ENCODE data around the gene AP3S2. TPM values are rescaled to one million over a fixed set of nuclear protein-coding genes. Genes with fewer than 3 reads are reported as not detected.

The AP3S2 gene
- polyA plus RNA-seq, 1 donor (not counting 4 experiments of a cell fraction or from before 2014, with no cell fraction given), result 34.6 TPM

DNA sequence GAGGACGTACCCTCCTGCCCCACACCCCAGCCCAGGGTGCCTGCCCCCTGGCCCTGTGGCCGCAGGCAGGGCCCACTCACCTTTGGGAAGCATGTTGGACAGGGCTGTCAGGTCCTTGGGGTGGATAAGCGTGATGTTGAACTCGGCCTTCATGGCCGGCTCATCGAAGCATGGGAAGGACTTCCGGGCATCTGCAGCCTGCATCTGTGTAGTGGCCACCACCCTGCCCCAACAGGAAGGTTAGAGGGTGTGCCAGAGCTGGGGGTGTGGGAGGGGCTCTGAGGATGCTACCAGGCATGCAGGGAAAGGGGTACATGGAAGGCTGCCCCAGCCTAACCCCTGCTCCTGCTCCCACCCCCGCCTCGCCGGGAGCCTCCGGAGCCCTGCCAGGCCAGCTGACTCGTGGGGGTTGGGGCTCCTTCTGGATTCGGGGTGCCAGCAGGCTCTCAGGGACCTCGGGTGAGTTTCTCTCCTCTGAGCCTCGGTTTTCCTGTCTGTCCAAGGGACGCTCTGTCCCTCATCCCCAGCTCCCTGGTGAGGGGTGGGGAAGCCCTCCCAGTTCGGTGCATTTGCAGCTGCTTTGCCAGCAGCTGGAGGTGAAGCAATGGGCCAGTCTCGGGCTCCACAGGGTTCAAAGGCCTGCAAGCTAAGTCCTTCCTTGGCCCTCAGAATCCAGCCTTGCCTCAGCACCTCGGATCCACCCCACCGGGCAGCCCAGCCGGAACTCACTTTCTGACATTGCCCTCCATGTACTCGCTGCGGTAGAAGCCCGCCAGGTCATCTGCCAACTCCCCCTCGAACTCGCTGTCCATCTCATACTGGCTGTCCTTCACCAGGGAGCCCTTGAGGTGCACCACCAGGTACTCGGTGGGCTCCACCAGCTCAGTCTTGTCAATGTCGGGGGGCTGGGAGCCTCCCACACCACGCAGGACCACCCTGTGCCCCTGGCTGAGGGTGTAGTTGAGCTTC, 88.3 kb downstream of the AP3S2 start:
- no peak overlapping the region for H3K4me3 ChIP-seq (ENCODE audit: control insufficient read depth in 2 of 3, extremely low read depth in 1 of 3, insufficient read depth in 2 of 3, low read depth in 1 of 3, low read length in 3 of 3)
- no peak for DNase-seq (ENCODE audit: low read depth, low spot score)
- no peak for FAIRE-seq
- no peaks in the 10 kb centered on the region for H3K79me2 ChIP-seq (ENCODE audit: control insufficient read depth, insufficient read depth, low read length)
- H3K4me1 ChIP-seq (ENCODE audit: control insufficient read depth, extremely low read depth, insufficient read depth, low read length), result no peaks in the 10 kb centered on the region
- no peaks in the 10 kb centered on the region for H3K9me1 ChIP-seq (ENCODE audit: control insufficient read depth, extremely low read depth, insufficient read depth, low read length)
- no peaks in the 10 kb centered on the region for H3K9me3 ChIP-seq (ENCODE audit: control insufficient read depth, low read depth, low read length)
- H3K27me3 ChIP-seq (ENCODE audit: control insufficient read depth, extremely low read depth, insufficient read depth, low read length), result no peaks in the 10 kb centered on the region
- TF ChIP-seq, protein P1, sequence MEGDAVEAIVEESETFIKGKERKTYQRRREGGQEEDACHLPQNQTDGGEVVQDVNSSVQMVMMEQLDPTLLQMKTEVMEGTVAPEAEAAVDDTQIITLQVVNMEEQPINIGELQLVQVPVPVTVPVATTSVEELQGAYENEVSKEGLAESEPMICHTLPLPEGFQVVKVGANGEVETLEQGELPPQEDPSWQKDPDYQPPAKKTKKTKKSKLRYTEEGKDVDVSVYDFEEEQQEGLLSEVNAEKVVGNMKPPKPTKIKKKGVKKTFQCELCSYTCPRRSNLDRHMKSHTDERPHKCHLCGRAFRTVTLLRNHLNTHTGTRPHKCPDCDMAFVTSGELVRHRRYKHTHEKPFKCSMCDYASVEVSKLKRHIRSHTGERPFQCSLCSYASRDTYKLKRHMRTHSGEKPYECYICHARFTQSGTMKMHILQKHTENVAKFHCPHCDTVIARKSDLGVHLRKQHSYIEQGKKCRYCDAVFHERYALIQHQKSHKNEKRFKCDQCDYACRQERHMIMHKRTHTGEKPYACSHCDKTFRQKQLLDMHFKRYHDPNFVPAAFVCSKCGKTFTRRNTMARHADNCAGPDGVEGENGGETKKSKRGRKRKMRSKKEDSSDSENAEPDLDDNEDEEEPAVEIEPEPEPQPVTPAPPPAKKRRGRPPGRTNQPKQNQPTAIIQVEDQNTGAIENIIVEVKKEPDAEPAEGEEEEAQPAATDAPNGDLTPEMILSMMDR (optimal IDR thresholded peaks at IDR 0.05 in 1 of 3, IDR thresholded peaks at IDR 0.05 in 1 of 3, conservative IDR thresholded peaks at IDR 0.05 in 1 of 3; ENCODE audit: extremely low read depth in 1 of 3, insufficient read depth in 2 of 3, low read length in 3 of 3), result no peak
- TF ChIP-seq EZH2 (IDR thresholded peaks at IDR 0.05; ENCODE audit: low read length), result no peak
- dilution Hi-C loops (cut with MboI; ENCODE audit: extremely low pct_ligation_motif_present, low sequenced_read_pairs), result no loop called here
- no peak overlapping the region for H3K4me2 ChIP-seq (ENCODE audit: control insufficient read depth, extremely low read depth, insufficient read depth, low read depth, low read length)
- no peak overlapping the region for H3K9ac ChIP-seq (ENCODE audit: control insufficient read depth, extremely low read depth, insufficient read depth, low read length)
- no peaks in the 10 kb centered on the region for H3K36me3 ChIP-seq (ENCODE audit: control insufficient read depth in 2 of 2, extremely low read depth in 1 of 2, insufficient read depth in 2 of 2, low read length in 2 of 2)
- no peak overlapping the region for H3K27ac ChIP-seq (ENCODE audit: control insufficient read depth, insufficient read depth, low read length)
- no peaks in the 10 kb centered on the region for H4K20me1 ChIP-seq (ENCODE audit: control insufficient read depth, extremely low read depth, insufficient read depth, low read length)
- H2AFZ ChIP-seq (ENCODE audit: control insufficient read depth, low read length), result no peak overlapping the region

DNA sequence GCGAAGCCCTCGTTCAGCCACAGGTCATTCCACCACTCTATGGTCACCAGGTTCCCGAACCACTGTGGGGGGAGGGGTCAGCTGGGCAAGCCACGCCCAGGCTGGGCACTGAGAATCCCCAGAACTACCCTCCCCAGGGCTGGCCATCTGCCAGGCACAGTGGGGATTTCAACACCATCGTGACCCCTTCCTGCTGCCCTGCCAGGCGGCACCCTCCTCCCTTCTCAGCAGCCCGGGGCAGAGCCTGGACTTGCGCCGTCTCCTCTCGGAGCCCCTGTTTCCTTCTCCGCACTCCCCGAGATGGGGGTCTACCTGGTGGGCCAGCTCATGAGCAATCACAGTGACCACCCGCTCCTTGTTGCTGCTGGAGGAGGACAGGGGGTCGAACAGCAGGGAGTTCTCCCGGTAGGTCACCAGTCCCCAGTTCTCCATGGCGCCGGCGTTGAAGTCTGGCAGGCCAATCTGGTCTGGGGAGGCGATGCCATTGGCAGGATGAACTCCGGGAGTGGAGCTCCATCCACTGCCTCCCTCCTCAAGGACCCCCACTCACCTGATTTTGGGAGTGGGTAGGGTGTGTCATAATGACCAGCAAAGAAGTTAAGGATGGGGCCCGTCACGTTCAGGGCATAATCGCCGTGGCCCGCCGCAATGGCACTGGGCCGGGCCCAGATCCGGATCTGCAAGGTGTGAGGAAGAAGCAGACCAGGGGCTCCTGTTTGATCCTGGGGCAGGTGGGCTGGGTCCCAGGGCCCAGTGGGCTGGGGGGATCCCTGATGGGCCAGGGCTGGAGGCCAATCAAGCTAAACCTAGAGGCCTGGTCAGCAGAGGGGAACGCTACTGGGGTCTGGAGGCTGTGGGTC, 89.6 kb downstream of the AP3S2 start:
- Histone ChIP-seq H3K9me3 (ENCODE audit: control insufficient read depth, low read depth, low read length) (no peaks in the 10 kb centered on the region), H3K4me1 (ENCODE audit: control insufficient read depth, extremely low read depth, insufficient read depth, low read length) (no peaks in the 10 kb centered on the region), H3K27me3 (ENCODE audit: control insufficient read depth, extremely low read depth, insufficient read depth, low read length) (no peaks in the 10 kb centered on the region), H3K27ac (ENCODE audit: control insufficient read depth, insufficient read depth, low read length) (no peak overlapping the region), H2AFZ (ENCODE audit: control insufficient read depth, low read length) (no peak overlapping the region), H4K20me1 (ENCODE audit: control insufficient read depth, extremely low read depth, insufficient read depth, low read length) (no peaks in the 10 kb centered on the region), H3K79me2 (ENCODE audit: control insufficient read depth, insufficient read depth, low read length) (no peaks in the 10 kb centered on the region), H3K36me3 (ENCODE audit: control insufficient read depth in 2 of 2, extremely low read depth in 1 of 2, insufficient read depth in 2 of 2, low read length in 2 of 2) (no peaks in the 10 kb centered on the region), H3K9ac (ENCODE audit: control insufficient read depth, extremely low read depth, insufficient read depth, low read length) (no peak overlapping the region), H3K4me2 (ENCODE audit: control insufficient read depth, extremely low read depth, insufficient read depth, low read depth, low read length) (no peak overlapping the region), H3K9me1 (ENCODE audit: control insufficient read depth, extremely low read depth, insufficient read depth, low read length) (no peaks in the 10 kb centered on the region), H3K4me3 (ENCODE audit: control insufficient read depth in 2 of 3, extremely low read depth in 1 of 3, insufficient read depth in 2 of 3, low read depth in 1 of 3, low read length in 3 of 3) (no peak overlapping the region)
- FAIRE-seq (no peak), DNase-seq (ENCODE audit: low read depth, low spot score) (no peak)
- TF ChIP-seq, protein P1 (optimal IDR thresholded peaks at IDR 0.05 in 1 of 3, IDR thresholded peaks at IDR 0.05 in 1 of 3, conservative IDR thresholded peaks at IDR 0.05 in 1 of 3; ENCODE audit: extremely low read depth in 1 of 3, insufficient read depth in 2 of 3, low read length in 3 of 3), result no peak
- no peak for TF ChIP-seq EZH2 (IDR thresholded peaks at IDR 0.05; ENCODE audit: low read length)
- dilution Hi-C loops (cut with MboI; ENCODE audit: extremely low pct_ligation_motif_present, low sequenced_read_pairs), result no loop called here
